ENCODE results near the gene VEPH1.

The VEPH1 gene

DNA sequence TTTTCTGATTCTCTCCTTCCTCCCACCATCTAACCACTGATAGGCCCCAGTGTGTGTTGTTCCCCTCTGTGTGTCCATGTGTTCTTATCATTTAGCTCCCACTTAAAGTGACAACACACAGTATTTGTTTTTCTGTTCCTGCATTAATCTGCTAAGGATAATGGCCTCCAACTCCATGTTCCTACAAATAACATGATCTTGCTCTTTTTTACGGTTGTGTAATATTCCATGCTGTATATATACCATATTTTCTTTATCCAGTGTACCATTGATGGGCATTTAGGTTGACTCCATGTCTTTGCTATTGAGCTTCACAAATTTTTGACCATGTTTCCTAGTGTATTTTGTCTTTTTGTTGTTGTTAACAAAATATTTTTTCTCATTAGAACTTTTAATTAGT, 30.6 kb downstream of the VEPH1 start:
- no peak for DNase-seq

DNA sequence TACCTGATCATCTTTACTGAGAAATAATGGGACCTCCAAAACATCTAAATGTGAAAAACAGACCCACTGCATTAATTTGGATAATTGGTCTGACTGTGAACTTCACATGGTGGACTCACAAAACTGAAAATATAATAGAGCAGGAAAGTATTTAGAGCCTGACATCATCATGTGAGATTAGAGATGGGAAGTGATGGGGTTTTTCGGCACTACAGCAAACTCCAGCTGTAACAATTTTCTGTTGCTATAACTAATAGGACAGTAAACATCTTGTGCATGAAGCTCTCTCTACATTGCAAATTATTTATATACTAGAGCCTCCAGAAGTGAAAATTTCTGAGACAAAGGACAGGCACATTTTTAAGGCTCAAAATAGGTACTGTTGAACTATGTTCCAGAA, 32.2 kb downstream of the VEPH1 start:
- no peak for DNase-seq

DNA sequence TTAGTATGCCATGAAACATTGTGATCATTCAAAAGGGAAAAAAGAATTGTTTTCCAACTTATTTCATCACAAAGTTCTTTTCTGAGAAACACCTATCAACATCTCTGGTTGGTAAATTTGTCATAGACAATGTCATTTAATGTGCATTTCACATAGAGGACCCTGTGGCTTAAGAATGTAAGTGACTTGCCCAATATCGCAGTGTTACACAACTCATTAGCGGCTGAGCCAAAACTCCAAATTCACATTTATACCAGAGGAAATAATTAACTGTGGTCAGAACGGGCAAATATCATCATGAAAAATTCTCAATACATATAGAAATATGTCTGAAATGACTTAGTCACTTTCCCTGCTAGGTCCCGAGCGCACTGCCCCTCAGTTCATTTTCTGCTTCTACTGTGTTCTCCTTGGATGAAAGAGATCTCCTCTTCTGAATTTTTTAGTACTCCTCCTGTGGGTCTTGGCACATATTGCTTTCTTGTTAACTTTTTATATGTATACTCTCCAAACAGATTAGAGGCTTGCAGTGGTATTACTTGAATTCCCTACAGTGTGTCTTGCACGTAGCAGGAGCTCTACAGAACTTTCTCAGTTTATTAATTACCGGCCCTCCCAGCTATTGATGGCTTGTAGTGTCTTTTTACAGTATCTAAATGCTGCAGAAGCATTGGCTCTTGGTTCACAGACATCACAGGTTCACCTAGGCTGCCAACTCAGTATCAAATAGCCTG, 33.5 kb downstream of the VEPH1 start:
- no peak for DNase-seq

DNA sequence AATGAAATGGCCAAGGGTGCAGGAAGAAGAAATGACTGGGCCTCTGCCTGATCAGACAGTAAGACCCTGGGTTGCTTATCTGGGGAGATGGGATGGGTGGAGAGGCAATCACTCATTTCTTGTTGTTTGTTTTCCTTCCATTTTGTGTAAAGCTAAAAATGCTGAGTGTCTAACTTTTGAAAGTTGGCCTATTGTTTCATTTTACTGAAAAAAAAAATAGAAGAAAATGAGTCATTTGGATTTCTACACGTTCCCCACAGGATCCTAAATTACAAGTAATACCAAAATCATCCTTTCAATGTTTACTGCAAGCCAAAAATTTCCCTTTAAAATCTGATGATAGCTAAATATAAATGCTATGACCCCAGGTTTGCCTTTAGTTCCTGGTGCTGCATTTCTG, 36.0 kb downstream of the VEPH1 start:
- DNase-seq, result no peak

DNA sequence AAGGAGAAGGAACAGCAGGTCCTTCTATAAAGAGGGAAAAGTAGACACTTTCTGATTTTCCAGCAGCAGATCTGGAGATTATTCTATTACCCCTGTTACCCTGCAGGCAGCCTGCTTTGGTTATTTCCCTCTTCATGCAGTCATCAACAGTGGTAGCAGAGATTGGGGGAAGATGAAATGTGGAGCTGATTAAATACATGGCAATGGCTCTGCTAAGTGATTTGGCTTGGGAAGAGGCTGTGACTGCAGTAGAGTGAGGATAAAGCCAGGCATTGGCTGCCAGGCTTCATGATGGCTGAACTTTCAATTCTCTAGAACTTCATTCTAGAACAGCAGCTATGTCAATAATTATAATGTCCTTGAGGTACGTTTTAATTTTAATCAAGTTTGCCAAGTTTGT, 37.5 kb downstream of the VEPH1 start:
- no peak for DNase-seq

DNA sequence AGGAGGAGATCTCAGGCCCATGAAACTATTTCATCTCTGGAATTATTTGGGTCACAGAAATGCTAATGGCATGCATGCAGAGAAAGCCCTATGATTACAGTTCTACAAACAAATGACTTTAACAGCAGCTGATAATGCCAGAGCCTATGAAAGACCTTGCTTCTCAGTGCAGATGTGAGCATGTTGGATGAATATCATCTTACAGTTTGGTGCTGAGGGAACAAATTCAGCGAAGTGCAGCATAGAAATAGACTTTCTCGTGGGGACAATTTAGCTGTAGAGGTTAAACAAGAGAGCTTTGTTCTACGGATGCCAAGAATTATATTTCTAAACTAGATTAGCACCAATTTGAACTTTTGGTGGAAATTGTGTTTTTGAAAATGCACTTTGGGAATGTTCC, 38.9 kb downstream of the VEPH1 start:
- no peak for DNase-seq

DNA sequence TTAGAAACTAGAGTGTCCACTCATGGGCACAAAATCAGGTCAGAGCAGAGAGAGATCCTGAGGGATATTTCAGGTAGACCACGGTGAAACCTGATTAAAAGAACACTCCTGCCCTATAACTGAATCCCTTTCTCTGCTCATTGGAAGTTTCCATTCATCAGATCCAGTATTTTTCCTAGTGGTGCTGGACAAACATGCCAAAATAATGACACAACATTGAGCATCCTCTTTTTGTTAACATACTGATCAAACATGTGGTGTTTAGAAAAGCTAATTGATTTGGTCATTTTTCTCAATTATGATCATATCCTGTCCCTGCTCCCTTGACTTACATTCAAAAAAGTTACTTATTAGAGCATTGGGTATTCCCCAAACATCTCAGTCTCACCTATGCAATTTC, 39.4 kb downstream of the VEPH1 start:
- DNase-seq, result no peak

DNA sequence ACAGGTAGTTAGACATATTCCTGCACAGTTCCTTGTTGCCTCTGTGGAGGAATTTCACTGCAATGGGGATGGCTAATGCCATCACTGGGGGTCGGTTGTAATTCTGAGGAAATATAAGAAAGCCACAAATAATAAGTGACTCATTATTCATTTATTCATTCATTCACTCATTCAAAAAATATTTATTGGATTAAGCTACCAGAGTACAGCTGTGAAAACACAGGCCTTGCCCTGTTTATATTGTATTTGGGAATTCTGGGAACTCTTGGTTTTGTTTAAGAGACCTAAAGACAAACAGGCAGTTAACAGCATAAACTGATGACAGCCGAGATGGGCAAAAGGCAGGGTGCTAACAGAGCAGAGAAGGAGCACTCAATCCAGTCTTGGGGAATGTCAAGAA, 43.0 kb downstream of the VEPH1 start:
- DNase-seq, result no peak

DNA sequence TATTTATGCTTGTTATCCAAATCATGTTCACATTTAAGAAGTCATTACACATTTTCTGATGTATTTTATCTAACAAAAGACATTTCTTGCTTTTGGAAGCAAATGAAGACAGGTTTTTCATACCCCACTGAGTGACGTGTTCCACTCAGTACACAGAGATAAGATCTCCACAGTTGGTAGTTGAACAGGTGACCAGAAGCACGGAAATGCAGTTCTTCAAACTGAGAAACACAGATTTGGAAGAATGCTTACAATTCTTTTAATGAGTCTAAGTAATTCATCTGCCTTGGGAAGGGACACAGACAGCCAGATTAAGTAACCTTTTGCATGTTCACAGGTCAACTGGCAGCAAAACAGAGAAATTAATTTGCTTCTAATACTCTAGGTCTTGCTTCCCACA, 43.5 kb downstream of the VEPH1 start:
- no peak for DNase-seq

DNA sequence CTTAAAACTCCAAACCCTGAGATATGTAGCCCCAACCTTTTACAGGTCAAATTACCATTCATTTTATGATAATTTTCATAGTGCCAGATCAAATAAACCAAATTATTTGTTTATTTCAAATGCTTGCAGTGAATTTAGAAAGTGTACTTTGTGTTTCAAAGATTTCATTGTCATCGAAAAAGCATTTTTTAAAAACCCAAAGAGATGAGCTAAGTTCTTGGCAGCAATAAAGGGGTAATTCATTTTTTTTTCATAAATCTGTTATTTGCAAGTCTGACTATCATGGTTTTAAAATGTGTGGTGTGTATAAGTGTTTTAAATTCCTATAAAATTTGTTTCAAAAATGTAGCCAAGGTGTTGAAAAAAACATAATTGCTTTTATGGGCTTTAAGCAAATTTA, 49.4 kb downstream of the VEPH1 start:
- DNase-seq, result no peak

DNA sequence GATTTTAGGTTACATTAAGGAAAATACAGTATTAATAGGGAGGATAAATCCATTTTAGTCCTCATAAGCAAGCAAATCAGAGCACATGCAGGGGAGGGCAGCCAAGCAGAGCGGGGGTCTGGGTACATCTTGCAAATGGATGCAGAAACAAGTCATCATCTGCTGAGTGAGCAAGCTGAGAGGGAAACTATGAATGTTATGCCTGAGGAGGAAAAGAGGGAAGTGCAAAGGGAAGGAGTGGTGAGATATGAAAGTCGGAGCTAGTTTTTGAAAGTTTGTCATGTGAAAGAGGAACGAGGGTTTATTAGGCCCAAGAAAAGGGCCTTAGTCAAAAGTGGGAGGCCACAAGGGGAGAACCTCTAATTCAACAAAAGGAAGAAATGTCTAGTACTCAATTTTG, 51.1 kb downstream of the VEPH1 start:
- DNase-seq, result no peak

DNA sequence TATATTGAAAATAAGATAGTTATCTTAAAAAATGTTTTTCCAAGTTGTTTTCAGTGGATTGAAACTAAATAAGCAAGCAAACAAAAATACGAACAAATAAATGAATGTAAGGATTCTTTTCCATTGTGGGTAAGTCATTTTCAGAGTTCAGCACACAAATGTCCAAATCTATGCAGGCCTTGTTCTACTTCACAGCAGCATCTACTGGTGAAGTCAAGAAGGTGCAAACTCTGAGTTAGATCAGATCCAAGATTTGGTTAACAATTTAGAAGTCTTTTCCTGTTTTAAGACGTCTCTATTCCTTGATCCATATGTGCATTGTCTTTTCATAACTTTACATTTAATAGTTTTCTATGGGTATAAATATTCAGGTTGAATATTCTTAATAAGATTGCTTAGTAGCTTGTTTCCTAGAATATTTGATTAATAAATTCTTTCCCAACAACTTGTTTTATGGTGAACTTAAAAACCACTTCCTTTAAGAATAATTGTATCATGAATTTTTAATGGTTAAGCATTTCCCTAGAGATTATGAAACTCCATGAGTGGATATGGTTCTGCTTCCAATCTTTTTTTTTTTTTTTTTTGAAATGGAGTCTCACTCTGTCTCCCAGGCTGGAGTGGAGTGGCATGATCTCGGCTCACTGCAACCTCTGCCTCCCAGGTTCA, 56.1 kb downstream of the VEPH1 start:
- DNase-seq, result peak; percentile 33

DNA sequence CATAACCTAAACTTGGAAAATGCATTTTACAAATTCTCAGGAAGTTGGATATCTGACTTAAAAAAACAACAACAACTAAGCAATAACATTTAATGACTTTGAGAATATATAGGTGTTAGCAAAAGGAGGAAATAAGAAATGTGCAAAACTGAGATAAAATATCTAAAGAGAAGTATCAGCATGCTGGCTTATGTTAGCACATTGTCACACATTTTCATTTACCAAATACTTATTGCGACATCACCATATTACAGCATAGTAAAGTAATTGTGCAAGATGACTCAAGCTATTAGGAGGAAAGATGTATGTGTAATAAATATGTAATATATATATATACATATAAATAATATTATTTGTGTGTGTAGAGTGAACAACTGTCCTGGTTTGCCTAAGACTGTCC, 57.4 kb downstream of the VEPH1 start:
- DNase-seq, result no peak

DNA sequence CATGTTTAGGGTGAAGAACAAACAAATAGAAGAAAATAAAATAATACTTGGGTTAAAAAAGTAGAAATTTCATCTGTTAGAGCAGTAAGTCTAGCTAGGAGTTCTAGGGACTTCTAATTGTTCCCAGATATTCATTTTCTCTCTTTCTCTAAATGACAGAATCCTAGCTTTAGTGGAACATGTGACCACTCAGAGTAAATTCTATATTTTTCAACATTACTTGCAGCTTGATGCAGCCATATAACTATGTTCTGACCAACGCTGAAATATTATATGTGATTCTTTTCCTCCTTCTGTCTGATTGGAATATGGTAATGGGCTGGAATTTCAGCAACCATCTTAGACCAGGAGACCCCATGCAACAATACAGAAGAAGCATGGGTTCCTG, 58.4 kb downstream of the VEPH1 start:
- DNase-seq, result no peak

DNA sequence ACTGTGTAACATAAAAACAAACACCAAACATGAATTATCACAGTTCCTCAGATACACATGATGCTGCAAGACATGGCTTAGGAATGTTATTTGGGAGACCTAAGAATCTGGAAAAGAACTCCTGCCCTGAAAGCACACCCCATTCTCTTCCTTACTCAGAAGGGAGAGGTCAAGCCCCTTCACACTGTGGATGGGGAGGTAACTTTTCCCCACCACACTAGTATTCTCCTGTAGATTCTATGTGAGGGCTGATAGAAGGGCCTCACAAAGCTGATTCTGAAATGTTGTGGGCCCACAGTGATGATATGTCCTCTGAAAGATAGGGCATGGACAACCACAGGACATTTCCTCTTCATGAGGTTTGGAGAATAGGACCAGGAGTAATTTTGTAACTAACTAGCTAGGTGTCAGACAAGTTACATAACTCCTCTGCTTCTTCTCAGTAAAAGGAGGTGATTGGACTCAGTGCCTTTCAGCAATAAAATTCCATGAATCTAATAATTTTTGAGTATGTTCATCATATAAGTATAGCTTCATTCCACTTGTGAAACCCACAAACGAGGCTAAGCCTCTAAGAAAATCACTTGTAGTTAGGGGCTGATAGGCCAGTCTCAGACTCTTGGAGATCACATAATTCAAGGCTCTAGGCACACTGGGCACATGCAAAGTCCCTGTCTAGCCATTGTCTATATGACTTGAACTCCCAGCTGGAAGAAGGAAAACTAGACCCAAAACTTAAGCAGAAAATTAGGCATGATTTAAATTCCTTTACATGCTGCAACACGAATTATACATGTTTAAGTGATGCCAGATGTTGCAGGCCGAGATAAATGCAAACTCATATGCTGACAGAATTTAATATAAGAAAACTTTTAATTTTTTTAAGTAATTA, 59.1 kb downstream of the VEPH1 start:
- no peak for DNase-seq

DNA sequence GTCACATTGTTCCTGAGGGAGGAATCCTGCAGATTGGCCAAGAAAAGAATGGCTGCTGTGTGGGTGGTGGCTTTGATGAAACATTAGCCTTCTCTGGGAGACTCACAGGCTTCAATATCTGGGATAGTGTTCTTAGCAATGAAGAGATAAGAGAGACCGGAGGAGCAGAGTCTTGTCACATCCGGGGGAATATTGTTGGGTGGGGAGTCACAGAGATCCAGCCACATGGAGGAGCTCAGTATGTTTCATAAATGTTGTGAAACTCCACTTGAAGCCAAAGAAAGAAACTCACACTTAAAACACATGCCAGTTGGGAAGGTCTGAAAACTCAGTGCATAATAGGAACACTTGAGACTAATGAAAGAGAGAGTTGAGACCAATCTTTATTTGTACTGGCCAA, 60.5 kb downstream of the VEPH1 start:
- DNase-seq, result no peak

DNA sequence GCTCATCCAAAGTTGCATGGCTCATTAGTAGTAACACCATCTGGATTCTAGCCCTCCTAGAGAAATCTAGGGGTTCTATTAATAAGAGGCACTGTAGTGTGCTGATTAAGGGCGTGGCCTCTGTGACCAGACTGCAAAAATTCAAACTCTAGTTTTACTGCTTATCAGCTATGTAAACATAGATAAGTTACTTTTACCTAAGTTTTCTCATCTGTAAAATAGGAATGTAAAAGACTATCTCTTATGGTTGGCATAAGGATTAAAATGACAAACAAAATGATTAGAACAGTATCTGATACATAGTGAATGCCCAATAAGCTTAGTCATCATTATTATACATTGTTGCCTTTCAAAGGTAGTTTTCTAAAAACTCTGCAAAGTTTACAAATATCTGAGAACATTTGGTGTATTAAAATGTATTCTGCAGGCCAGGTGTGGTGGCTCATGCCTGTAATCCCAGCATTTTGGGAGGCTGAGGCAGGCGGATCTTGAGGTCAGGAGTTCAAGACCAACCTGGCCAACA, 62.1 kb downstream of the VEPH1 start:
- no peak for DNase-seq

DNA sequence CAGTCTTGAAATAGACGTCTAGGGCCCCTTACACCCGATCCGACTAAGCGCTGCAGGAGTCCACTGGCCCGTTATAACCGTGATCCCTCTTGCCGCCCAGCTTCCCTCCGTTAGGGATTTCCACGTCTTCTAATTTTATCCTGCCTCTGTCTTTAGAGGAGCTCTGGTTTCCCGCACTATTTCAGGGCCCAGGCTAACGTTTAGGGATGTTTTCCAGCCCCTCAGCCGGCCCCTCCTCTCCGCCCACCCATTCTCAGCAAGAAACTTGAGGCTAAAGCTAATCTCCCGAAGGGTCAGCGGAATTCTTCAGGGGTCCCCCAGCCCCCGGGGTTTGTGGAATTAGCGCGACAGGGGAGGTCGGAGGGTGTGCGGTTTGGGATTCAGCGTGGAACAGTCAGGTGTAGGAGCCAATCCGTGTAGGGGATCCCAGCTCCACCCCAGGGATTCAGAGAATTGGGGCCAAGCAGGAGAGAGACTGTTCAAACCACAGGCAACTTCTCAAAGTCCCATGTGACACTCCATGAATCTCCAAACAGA, 65.0 kb downstream of the VEPH1 start:
- peak; percentile 54 for DNase-seq

DNA sequence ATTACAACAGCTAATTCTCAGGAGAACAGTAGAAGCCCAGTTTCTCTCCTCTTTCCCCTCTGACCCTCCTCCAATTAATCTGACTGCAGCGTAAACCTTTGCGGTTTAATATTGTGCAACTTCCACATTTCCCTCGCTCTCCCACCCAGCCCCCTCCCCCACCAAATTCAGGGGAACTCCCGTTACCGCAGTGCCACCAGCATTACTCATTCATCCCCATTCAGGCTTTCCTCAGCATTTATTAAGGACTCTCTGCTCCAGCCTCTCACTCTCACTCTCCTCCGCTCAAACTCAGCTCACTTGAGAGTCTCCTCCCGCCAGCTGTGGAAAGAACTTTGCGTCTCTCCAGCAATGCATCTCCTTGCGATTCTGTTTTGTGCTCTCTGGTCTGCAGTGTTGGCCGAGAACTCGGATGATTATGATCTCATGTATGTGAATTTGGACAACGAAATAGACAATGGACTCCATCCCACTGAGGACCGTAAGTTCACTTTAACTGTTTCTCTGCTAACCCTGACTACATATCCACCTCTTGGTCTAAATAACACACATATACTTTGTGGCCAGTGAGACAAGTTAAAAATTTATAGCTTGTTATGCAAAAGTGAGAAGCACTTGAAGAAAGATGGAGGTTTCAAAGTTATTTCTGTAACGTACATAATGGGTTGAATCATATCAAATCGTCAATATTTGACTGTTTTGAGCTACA, 66.5 kb downstream of the VEPH1 start, which contains the start of gene PTX3:
PTX3 (plus strand) TSS at position 268 of the 709 bp plus-strand sequence; CDS start at position 352, 84 bp downstream.
- DNase-seq, result no peak

DNA sequence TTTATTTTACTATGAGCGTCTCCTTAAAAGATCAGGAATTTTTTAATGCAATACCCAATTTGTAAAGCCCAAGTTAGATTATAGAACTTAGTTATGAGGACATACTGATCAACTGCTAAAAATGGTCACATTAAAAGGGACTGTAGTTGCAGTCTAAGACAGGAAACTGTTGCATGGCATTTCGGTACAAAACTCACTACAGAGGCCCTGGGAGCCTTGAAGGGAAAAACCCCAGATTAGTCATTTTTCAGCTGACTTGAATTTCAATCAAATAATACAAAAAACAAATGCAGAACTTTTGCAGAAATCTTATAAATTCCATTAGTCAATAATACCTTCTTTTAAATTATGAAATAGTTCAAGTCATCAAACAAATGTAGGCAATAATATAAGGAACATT, 73.5 kb downstream of the VEPH1 start:
- no peak for DNase-seq

DNA sequence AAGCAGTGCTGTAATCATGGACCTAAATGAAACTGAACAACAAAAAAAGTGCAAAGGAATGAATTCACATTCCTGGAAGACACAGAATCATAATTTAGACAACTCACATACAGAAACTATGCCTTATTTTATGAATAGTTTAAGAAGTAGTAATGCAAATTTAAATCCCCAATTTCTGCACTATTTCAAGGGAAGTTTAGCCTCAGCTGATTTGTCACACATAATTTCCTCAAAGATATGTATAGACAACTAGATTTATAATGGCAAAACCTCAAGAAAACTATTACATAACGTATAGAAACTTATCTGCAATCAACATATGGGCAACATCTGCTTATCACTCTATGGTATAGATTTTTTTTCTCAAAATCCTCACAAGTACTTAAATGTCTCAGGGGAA, 74.4 kb downstream of the VEPH1 start:
- no peak for DNase-seq

DNA sequence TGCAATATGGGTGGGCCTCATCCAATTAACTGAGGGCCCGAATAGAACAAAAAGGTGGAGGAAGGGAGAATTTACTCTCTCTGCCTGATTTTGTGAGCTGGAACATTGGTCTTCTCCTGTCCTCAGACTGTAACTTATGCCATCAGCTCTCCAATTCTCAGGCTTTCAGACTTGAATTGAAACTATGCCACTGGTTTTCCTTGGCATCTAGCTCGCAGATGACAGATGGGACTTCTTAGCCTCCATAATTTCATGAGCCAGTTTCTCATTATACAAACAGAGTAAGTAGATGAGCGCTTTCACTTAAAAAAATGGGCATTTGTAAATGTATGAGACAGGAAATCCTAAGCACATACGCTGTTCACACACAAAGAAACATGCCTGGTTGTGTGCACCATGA, 75.3 kb downstream of the VEPH1 start:
- peak; percentile 65 for DNase-seq

DNA sequence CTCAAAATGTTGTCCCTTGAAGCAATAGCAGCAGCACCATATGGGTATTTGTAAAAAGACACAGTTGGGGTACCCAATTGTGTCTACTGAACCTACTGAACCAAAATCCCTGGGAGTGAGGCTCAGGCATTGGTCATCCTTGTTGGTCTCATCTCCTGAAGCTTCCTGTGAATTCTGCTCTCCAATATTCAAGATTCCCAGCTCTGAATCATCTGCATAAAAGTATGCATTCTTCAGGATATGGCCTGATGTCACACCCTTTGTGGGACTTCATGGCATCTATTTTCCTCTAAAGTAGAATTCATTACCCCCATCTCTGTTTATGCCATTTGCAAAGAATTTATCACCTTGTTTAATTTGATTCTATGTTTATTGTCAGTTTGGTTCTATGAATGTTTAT, 79.9 kb downstream of the VEPH1 start:
- DNase-seq, result no peak

Measured in NCI-H1694 treated with DMSO at 0.1 percent for 48 hours (cell line).